IMR-90 (cell line): ENCODE results near the gene AGT. TPM values are rescaled to one million over a fixed set of nuclear protein-coding genes. Genes with fewer than 3 reads are reported as not detected.

ENCODE experiments used
- ATAC-seq: fragments of 200-7000 bp; cut with Tn5 transposase; 2 replicates; pipeline ENCODE4 v1.9.1; 2020; ENCODE audit warnings: low read depth, mild to moderate bottlenecking, moderate library complexity
- BruUV-seq: library from RNA; stranded (reverse); fragments of 400-500 nt; replicated peaks from 2 replicates; lab custom pipeline; 2021; lab: Mats Ljungman, UMichigan
- CTCF ChIA-PET: fragments of 300-600 bp; formaldehyde crosslinking; extraction: SDS; loops from one replicate; lab custom pipeline; 2021; ENCODE audit warnings: antibody characterized with exemption; lab: Yijun Ruan, JAX
- POLR2A ChIA-PET: fragments of 300-600 bp; sonication (Branson Sonifier 250); formaldehyde crosslinking; loops from one replicate; lab custom pipeline; 2022; ENCODE audit warnings: antibody characterized with exemption; ENCODE audit not compliant: unreplicated experiment; lab: Charles Lee
- DNase-seq: peaks from one replicate; pipeline ENCODE4 v3.0.0; 2013
- H2AFZ ChIP-seq: replicated peaks from 2 replicates; pipeline ENCODE3; 2013; ENCODE audit warnings: low read length, mild to moderate bottlenecking; ENCODE audit not compliant: poor library complexity
- H2AK5ac ChIP-seq: 2 replicates; pipeline ENCODE4 v1.6.1; 2013; ENCODE audit warnings: low read depth, low read length, inconsistent platforms
- H2AK9ac ChIP-seq: replicated peaks from 2 replicates; pipeline ENCODE3; 2013; ENCODE audit warnings: mild to moderate bottlenecking, low read depth, low read length, moderate library complexity; ENCODE audit not compliant: poor library complexity
- H2BK120ac ChIP-seq: 2 replicates; pipeline ENCODE4 v1.6.1; 2013; ENCODE audit warnings: low read depth, low read length, inconsistent platforms
- H2BK15ac ChIP-seq: 3 replicates; pipeline ENCODE4 v1.6.1; 2013; ENCODE audit warnings: low read depth, low read length, inconsistent platforms
- H2BK20ac ChIP-seq: 2 replicates; pipeline ENCODE4 v1.6.1; 2013; ENCODE audit warnings: low read depth, mild to moderate bottlenecking, inconsistent platforms, low read length, moderate library complexity
- H2BK5ac ChIP-seq: 2 replicates; pipeline ENCODE4 v1.6.1; 2013; ENCODE audit warnings: mild to moderate bottlenecking, low read depth, low read length, inconsistent platforms; ENCODE audit not compliant: poor library complexity, severe bottlenecking
- H3K14ac ChIP-seq: replicated peaks from 2 replicates; pipeline ENCODE4 v1.6.1; 2013; ENCODE audit warnings: low read depth, low read length, inconsistent platforms
- H3K18ac ChIP-seq: 2 replicates; pipeline ENCODE4 v1.6.1; 2013; ENCODE audit warnings: low read depth, low read length, control low read depth
- H3K23ac ChIP-seq: 2 replicates; pipeline ENCODE4 v1.6.1; 2013; ENCODE audit warnings: low read depth, low read length, inconsistent platforms
- H3K27ac ChIP-seq: 2 replicates; pipeline ENCODE4 v1.5.1; 2013; ENCODE audit warnings: mild to moderate bottlenecking, control low read depth, low read length; ENCODE audit not compliant: insufficient read depth
- H3K27me3 ChIP-seq: 2 replicates; pipeline ENCODE4 v1.6.1; 2013; ENCODE audit warnings: low read length; ENCODE audit not compliant: control insufficient read depth, insufficient read depth
- H3K36me3 ChIP-seq: 2 replicates; pipeline ENCODE4 v1.6.1; 2013; ENCODE audit warnings: low read length, mixed read lengths; ENCODE audit not compliant: control insufficient read depth, insufficient read depth
- H3K4ac ChIP-seq: 2 replicates; pipeline ENCODE4 v1.6.1; 2013; ENCODE audit warnings: low read depth, low read length, inconsistent platforms
- H3K4me1 ChIP-seq: 2 replicates; pipeline ENCODE4 v1.6.1; 2013; ENCODE audit warnings: low read length, mixed read lengths; ENCODE audit not compliant: control insufficient read depth, insufficient read depth
- H3K4me2 ChIP-seq: 2 replicates; pipeline ENCODE4 v1.6.1; 2013; ENCODE audit warnings: low read depth, mild to moderate bottlenecking, control low read depth, low read length, moderate library complexity
- H3K4me3 ChIP-seq: 2 replicates; pipeline ENCODE4 v1.5.1; 2013; ENCODE audit warnings: low read depth, mild to moderate bottlenecking, control low read depth, low read length, moderate library complexity; ENCODE audit not compliant: insufficient read depth
- H3K56ac ChIP-seq: 2 replicates; pipeline ENCODE4 v1.6.1; 2013; ENCODE audit warnings: low read length, inconsistent platforms; ENCODE audit not compliant: insufficient read depth; ENCODE audit errors: extremely low read depth
- H3K79me1 ChIP-seq, 2 experiments: 2 replicates each; pipeline ENCODE4 v1.6.1; 2013; ENCODE audit warnings: low read length in 2 of 2, inconsistent platforms in 1 of 2, low read depth in 1 of 2
- H3K9ac ChIP-seq: 2 replicates; pipeline ENCODE4 v1.6.1; 2013; ENCODE audit warnings: low read depth, low read length, control low read depth
- H3K9me1 ChIP-seq: 2 replicates; pipeline ENCODE4 v1.6.1; 2013; ENCODE audit warnings: low read length, inconsistent platforms; ENCODE audit not compliant: insufficient read depth
- H3K9me3 ChIP-seq: 2 replicates; pipeline ENCODE4 v1.6.1; 2013; ENCODE audit warnings: low read length; ENCODE audit not compliant: control insufficient read depth, insufficient read depth
- H4K20me1 ChIP-seq: 2 replicates; pipeline ENCODE4 v1.6.1; 2013; ENCODE audit warnings: low read length, inconsistent platforms; ENCODE audit not compliant: insufficient read depth
- H4K5ac ChIP-seq: 2 replicates; pipeline ENCODE4 v1.6.1; 2013; ENCODE audit warnings: mild to moderate bottlenecking, low read depth, low read length, control low read depth
- H4K8ac ChIP-seq, 2 experiments: 2 replicates each; pipeline ENCODE4 v1.6.1; 2013; ENCODE audit warnings: low read depth in 2 of 2, low read length in 2 of 2, control low read depth in 1 of 2, inconsistent platforms in 1 of 2
- H4K91ac ChIP-seq: 2 replicates; pipeline ENCODE4 v1.6.1; 2013; ENCODE audit warnings: low read depth, low read length, inconsistent platforms; ENCODE audit not compliant: insufficient read depth
- CHD1 ChIP-seq: IDR thresholded peaks from 2 replicates; pipeline ENCODE4 v1.6.1; 2012; ENCODE audit warnings: low read depth, low read length, improper control_type of control experiment
- CTCF ChIP-seq: conservative IDR thresholded peaks from 2 replicates; pipeline ENCODE4 v1.5.1; 2012; ENCODE audit warnings: mild to moderate bottlenecking, low read depth, low read length, improper control_type of control experiment
- ELK1 ChIP-seq: fragments of 150-350 bp; IDR thresholded peaks from 2 replicates; pipeline ENCODE4 v1.6.1; 2016; ENCODE audit warnings: low read depth, mild to moderate bottlenecking, low read length, moderate library complexity, borderline replicate concordance
- FOS ChIP-seq: fragments of 150-350 bp; IDR thresholded peaks from 2 replicates; pipeline ENCODE4 v1.6.1; 2016; ENCODE audit warnings: low read depth, low read length
- RAD21 ChIP-seq: IDR thresholded peaks from 2 replicates; pipeline ENCODE4 v1.6.1; 2012; ENCODE audit warnings: low read length, improper control_type of control experiment
- SMC3 ChIP-seq: fragments of 150-350 bp; IDR thresholded peaks from 2 replicates; pipeline ENCODE4 v1.6.1; 2016; ENCODE audit warnings: low read depth, mild to moderate bottlenecking, antibody characterized with exemption, low read length, moderate library complexity
- USF2 ChIP-seq: fragments of 150-350 bp; IDR thresholded peaks from 2 replicates; pipeline ENCODE4 v1.6.1; 2017; ENCODE audit warnings: mild to moderate bottlenecking, antibody characterized with exemption, low read length, low read depth
- WGBS, 2 experiments: methylation state at CpG; one replicate each; pipeline versions ENCODE4 v1.1.5 to v1.1.7; 2013; ENCODE audit warnings: missing lambda C conversion rate in 2 of 2; ENCODE audit not compliant: insufficient read length in 1 of 2; ENCODE audit errors: extremely low coverage in 2 of 2; 5-methylcytosine and 5-hydroxymethylcytosine counted together
- dilution Hi-C: fragments of 300-500 bp; cut with HindIII; formaldehyde crosslinking; loops from one replicate; pipeline ENCODE4 v1.14.3; 2018; ENCODE audit warnings: low sequenced_read_pairs; ENCODE audit not compliant: unreplicated experiment
- in situ Hi-C: fragments of 300-500 bp; cut with MboI; formaldehyde crosslinking; loops from 3 replicates; pipeline ENCODE4 v1.14.3; 2019; ENCODE audit warnings: low sequenced_read_pairs, inconsistent platforms, mixed read lengths
- intact Hi-C: fragments of 100-400 bp; cut with micrococcal nuclease; formaldehyde crosslinking; loops from 2 replicates; pipeline ENCODE4 v1.10.0; 2022
- polyA plus RNA-seq, 3 experiments: library from polyadenylated mRNA; depleted of rRNA; stranded (reverse); fragments of >200 nt; gene quantifications; 2 replicates each; pipeline ENCODE4 v1.2.3, GENCODE V29; 2012; ENCODE audit warnings: low replicate concordance in 1 of 3
- total RNA-seq: library from RNA; depleted of rRNA; stranded (reverse); fragments of >200 nt; gene quantifications from 2 replicates; pipeline ENCODE4 v1.2.3, GENCODE V29; 2012

Gene AGT
- total and polyA plus RNA-seq, 2 of the 4 experiments (the other 2 are of a cell fraction) = 0.18 to 0.34 TPM

GRCh38 chr1:230745071-230745470, 31.1 kb upstream of the AGT start:
- BruUV-seq = no TSS peak
- ATAC-seq (no peak), DNase-seq (no peak)
- H3K9me1 ChIP-seq = no peaks in the 10 kb centered on the region
- no peak overlapping the region for H4K91ac ChIP-seq
- H2BK120ac ChIP-seq = no peak overlapping the region
- H3K79me1 ChIP-seq = no peaks in the 10 kb centered on the region
- in situ Hi-C loops (no loop called here), dilution Hi-C loops (no loop called here), intact Hi-C loops (no loop called here)
- no peak overlapping the region for H3K4ac ChIP-seq
- no peak overlapping the region for H2AK5ac ChIP-seq
- no peak overlapping the region for H3K9ac ChIP-seq
- no peak overlapping the region for H3K18ac ChIP-seq
- no peak overlapping the region for H2BK20ac ChIP-seq
- H3K4me3 ChIP-seq = no peak overlapping the region
- H3K36me3 ChIP-seq = no peaks in the 10 kb centered on the region
- H2AFZ ChIP-seq = no peak overlapping the region
- no peak overlapping the region for H2BK15ac ChIP-seq
- WGBS, 2 experiments = 54% methylated on average over 2 of the region's 3 CpGs; no CpG with 5 or more reads in 1 of the 2 experiments
- H3K56ac ChIP-seq = no peak overlapping the region
- TF ChIP-seq CHD1 (no peak), USF2 (no peak), RAD21 (no peak), CTCF (no peak), SMC3 (no peak), FOS (no peak), ELK1 (no peak)
- no peak overlapping the region for H3K4me2 ChIP-seq
- no peak overlapping the region for H2AK9ac ChIP-seq
- peaks cover 5% of the 10 kb centered on the region; the same call in 1 of the 2 replicates for H3K27me3 ChIP-seq
- H3K27ac ChIP-seq = no peak overlapping the region
- ChIA-PET POLR2A (no interaction called here), CTCF (no interaction called here)
- H4K8ac ChIP-seq = no peak overlapping the region
- no peak overlapping the region for H4K5ac ChIP-seq
- H3K9me3 ChIP-seq = no peaks in the 10 kb centered on the region
- H3K14ac ChIP-seq = no peak overlapping the region
- no peak overlapping the region for H2BK5ac ChIP-seq
- H4K20me1 ChIP-seq = no peaks in the 10 kb centered on the region
- H3K23ac ChIP-seq = no peak overlapping the region
- H3K4me1 ChIP-seq = peaks cover 9% of the 10 kb centered on the region; the same call in 1 of the 2 replicates
